Heart left ventricle (tissue), 13 donors: Measurements from ENCODE around the gene KIAA1671.

Experiments used
- POLR2A ChIP-seq, 2 donors: fragments of 450-650 bp; IDR thresholded peaks; one replicate each; pipeline ENCODE4 v1.6.1; 2017; ENCODE audit warnings: antibody characterized with exemption in 2 of 2, mild to moderate bottlenecking in 2 of 2, moderate library complexity in 2 of 2
- TF ChIP-seq, protein P1 (sequence below), 12 donors: fragments of 200-600 bp; sonication (generic) in 4 of 12; IDR thresholded peaks; one replicate each; pipeline versions ENCODE4 v1.5.0 to v1.8.0; 2018 to 2022; ENCODE audit warnings: antibody characterized with exemption in 12 of 12, mild to moderate bottlenecking in 5 of 12
- donor health status: ischemic (EF 13 %, LVEDD 7.1; RV severe dilation, severe dysfunction).
- donor health status: DM: no; HTN: yes; CAD: no.
- donor health status: DM: no; HTN: no; CAD: no.
- donor health status: ischemic (EF 25% LVEDD 6.9; RV normal size, moderate dysfunction).
- donor health status: ischemic (EF 25% LVEDD 5.7; RV mildly dilated, moderate dysfunction).
- donor health status: ischemic (EF 35%, LVEDD 5.7; RV mildly dilated, moderate dysfunction).
- donor health status: nonischemic (EF 11% LVEDD 7.7; RV severe dilation, severe dysfunction).
- donor health status: DM: yes; HTN: yes; CAD: no.
- donor health status: PGD.
- donor health status: ischemic (EF 29% LVEDD 5.4; RV normal size, mild dysfunction).
- donor health status: nonischemic (EF 23%, LVEDD 6.1; RV moderate dilation, normal function).

DNA sequence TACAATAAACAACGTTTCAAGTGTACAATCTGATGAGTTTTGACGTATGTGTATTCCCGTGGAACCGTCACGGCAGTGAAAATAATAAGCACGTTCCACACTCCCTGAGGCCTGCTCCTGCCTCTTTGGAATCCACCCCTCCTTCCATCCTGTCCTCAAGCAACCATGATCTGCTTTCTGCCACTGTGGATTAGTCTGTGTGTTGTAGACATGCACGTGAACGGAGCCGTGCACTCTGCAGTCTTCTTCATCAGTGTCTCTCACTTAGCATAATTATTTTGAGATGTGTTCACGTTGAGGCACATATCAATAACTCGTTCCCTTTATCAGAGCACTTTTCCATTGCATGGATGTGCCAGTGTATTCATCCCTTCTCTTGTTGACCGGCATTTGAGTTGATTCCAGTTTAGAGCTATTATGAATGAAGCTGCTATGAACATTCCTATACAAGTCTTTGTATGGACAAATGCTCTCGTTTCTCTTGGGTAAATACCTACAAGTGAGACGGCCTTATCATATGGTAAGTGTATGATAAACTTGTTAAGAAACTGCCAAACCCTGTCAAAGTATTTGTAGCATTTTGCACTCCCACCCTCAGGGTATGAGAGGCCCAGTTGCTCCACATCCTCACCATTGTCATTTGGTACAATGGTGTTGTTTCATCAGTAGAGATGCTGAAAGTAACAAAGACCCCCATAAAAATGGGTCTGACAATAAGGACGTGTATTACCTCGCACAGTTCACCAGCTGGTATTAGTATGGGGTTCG lies 144.3 kb downstream of the KIAA1671 start:
- TF ChIP-seq, protein P1, sequence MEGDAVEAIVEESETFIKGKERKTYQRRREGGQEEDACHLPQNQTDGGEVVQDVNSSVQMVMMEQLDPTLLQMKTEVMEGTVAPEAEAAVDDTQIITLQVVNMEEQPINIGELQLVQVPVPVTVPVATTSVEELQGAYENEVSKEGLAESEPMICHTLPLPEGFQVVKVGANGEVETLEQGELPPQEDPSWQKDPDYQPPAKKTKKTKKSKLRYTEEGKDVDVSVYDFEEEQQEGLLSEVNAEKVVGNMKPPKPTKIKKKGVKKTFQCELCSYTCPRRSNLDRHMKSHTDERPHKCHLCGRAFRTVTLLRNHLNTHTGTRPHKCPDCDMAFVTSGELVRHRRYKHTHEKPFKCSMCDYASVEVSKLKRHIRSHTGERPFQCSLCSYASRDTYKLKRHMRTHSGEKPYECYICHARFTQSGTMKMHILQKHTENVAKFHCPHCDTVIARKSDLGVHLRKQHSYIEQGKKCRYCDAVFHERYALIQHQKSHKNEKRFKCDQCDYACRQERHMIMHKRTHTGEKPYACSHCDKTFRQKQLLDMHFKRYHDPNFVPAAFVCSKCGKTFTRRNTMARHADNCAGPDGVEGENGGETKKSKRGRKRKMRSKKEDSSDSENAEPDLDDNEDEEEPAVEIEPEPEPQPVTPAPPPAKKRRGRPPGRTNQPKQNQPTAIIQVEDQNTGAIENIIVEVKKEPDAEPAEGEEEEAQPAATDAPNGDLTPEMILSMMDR (IDR thresholded peaks at IDR 0.05) = no peak
- no peak for TF ChIP-seq POLR2A (IDR thresholded peaks at IDR 0.05)
